C4-2B (cell line): ENCODE data around the gene PRR5.

Source experiments
- H3K27ac ChIP-seq: fragments of 450-650 bp; 2 replicates; pipeline ENCODE4 v1.5.1; 2017
- CTCF ChIP-seq: fragments of 450-650 bp; conservative IDR thresholded peaks from 2 replicates; pipeline ENCODE4 v1.5.1; 2017; ENCODE audit warnings: mild to moderate bottlenecking
- ZFX ChIP-seq: fragments of 450-650 bp; IDR thresholded peaks from 2 replicates; pipeline ENCODE4 v1.6.1; 2017

Gene PRR5

DNA sequence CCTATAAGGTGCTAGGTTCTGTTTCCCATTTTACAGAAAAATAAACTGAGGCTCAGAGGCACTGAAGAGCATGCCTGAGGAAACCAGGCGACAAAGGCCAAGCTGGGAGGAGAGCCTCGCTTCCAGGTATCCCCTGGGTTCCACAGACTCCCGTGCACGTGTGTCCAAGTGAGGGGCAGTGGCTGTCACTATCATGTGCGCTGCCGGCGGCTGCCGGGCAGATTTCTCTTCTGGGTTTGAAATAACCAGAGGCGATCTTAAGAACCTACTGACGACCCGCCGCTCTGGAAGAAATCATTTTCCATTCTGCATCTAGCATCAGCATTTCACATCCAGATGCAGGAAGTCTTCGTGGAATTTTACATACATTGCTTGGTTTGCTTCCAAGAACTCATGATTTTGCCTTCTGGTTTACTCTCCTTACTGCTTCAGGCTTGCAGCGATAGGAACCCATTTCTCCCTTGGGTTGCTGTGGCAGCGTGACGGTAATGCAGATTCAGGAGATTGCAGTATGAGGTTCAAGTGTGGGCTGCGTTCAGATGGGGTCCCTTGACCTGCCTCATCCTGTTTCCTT is 79.0 kb downstream of the PRR5 start:
- TF ChIP-seq CTCF (no peak), ZFX (no peak)
- no peak overlapping the region for H3K27ac ChIP-seq

DNA sequence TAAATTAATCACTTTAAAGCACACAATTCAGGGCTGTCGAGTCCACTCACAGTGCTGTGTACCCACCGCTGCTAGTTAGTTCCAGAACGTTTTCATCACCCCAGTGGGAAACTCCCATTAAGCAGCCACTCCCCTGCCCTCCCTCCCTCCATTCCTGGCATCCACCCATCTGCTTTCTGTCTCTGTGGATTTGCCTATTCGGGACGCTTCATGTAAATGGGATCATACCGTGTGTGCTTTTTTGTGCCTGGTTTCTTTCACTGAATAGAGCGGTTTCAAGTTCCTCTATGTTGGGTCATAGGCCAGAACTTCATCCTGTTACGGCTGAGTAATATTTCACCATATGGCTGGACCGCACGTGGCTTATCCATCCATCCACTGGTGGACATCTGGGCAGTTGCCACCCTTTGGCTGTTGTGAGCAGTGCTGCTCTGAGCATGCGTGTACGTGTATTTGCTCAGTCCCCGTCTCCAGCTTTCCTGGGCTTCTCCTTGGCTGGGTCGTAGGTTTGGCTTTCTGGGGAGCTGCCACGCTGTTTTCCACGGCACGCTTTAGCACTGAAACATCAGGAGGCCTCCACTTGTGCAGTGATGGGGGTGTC is 80.5 kb downstream of the PRR5 start:
- H3K27ac ChIP-seq = no peak overlapping the region
- TF ChIP-seq CTCF (no peak), ZFX (no peak)

GRCh38 chr22:44783091-44783490 is 81.1 kb downstream of the PRR5 start:
- no peak for TF ChIP-seq ZFX
- TF ChIP-seq CTCF = no peak

GRCh38 chr22:44783581-44783980 is 81.6 kb downstream of the PRR5 start:
- no peak overlapping the region for H3K27ac ChIP-seq
- TF ChIP-seq CTCF = no peak
- TF ChIP-seq ZFX = no peak

More at GRCh38 chr22:44783091-44783490, 81.1 kb downstream of the PRR5 start:
- no peak overlapping the region for H3K27ac ChIP-seq

DNA sequence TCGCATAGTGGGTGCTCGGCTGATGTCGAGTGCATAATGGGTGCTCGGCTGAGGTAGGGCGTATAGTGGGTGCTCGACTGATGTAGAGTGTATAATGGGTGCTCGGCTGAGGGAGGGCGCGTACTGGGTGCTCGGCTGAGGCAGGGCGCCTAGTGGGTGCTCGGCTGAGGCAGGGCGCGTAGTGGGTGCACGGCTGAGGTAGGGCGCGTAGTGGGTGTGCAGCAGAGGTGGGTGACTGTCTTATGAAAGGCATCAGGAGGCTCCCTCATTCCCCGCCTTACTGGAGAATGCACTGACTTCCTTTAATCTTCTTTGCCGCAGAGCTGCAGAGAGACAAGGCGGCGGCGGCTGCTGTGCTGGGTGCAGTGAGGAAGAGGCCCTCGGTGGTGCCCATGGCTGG is 84.1 kb downstream of the PRR5 start:
- TF ChIP-seq CTCF (no peak), ZFX (no peak)
- H3K27ac ChIP-seq = no peak overlapping the region

DNA sequence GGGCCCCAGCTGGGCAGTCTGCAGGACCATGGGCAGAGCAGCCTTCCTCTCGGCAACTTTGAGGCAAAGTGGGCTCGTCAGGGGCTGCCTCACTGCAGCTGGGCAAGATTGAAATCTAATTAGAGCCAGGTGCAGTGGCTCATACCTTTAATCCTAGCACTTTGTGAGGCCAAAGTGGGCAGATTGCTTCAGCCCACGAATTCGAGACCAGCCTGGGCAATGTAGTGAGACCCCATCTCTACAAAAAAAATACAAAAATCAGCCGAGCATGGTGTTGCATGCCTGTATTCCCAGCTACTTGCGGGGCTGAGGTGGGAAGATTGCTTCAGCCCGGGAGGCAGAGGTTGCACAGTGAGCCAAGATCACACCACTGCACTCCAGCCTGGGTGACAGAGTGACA is 84.6 kb downstream of the PRR5 start:
- no peak overlapping the region for H3K27ac ChIP-seq
- no peak for TF ChIP-seq CTCF
- TF ChIP-seq ZFX = no peak
